GM18951 (cell line): ENCODE results near the gene RNF152.
"Not testable (repeated sequence)": the region's sequence is repeated elsewhere in the genome, so short reads cannot be mapped to it uniquely, and the experiment has no call there.

Experiments used
- POLR2A ChIP-seq: IDR thresholded peaks from 4 replicates; pipeline ENCODE4 v1.6.1; 2011; ENCODE audit warnings: mild to moderate bottlenecking; ENCODE audit not compliant: insufficient read length, insufficient read depth; ENCODE audit errors: extremely low read depth
- in situ Hi-C: fragments of 300-500 bp; cut with MboI; formaldehyde crosslinking; loops from one replicate; pipeline ENCODE4 v1.12.0; 2022; ENCODE audit warnings: low sequenced_read_pairs, mixed read lengths, inconsistent platforms; ENCODE audit not compliant: unreplicated experiment

The RNF152 gene

DNA sequence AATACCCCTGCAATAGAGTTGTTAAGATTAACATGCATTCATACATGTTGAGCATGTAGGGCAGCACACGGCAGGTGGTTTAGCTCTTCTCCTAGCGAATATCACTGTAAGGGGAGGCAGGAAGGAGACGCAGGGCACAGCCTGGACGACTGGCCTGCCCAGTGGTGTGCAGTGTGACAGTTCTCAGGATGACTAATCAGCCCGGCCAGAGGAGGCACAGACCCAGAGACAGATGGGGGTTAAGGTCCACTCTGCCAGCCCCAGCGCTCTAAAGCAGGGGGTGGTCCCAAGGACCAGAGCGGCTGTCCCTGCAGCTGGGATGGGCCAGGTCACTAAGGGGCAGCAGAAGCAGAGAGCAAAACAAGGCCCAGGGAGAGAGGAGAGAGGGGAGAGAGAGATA, 63.7 kb downstream of the RNF152 start:
- in situ Hi-C loops, result no loop called here
- TF ChIP-seq POLR2A, result no peak

DNA sequence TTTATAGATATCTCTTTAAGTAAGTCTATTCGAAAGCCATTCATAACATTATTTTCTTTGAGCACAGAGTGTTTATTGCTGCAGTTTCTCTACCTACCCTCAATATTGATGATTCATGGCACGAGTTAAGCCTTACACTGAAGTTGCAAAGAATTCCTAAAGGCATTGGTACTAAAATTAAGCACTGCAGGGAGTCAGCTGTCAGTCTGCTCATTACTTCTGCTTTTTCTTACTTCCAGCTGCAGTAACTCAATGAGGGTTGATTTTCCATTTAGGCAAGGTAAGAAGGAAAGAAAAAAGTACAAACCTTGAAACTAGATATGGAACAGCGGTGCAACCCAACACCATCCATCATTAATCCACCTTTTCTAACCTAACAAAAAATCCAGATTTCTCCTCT, 65.2 kb downstream of the RNF152 start:
- no peak for TF ChIP-seq POLR2A
- in situ Hi-C loops, result no loop called here

DNA sequence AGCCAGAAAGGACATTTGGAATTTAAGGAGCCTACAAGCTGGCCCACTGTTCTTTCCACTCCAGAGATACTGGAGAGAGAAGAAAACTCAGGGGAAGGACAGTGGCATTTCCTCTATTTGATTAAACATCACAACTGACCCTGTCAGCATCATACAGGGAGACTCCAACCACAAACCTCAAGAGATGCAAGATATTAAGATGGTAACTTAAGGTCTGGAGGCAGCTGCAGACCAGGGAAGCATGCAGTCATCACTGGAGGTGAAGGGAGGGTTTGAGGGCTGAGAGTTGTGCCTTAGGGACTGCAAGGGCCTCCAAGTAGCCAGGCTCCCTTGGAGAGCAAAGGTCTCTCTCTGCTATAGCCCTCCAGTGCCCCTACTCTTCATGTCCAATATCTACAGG, 67.4 kb downstream of the RNF152 start:
- in situ Hi-C loops, result no loop called here
- no peak for TF ChIP-seq POLR2A

- in situ Hi-C loops, result no loop called here
- TF ChIP-seq POLR2A, result no peak
Observed at GRCh38 chr18:61824733-61825363, 68.0 kb downstream of the RNF152 start.

DNA sequence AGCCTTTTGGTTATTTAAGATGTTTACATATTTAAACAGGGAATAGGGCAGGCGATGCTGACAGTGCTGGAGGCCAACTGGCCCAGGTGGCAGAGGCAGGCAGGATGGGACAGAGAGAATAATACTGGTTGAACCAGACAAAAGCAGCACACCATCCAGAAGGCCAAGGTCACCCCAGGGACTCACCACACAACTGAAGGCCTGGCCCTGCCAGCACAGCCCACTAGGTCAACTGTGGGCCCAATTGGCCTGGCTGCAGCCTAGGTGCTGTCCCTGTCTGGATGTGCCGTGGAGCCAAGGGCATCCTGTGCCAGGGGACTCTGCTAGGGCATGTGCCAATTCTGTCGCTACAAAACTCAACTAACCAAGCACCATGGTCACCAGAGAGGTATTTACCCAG, 69.2 kb downstream of the RNF152 start:
- no peak for TF ChIP-seq POLR2A
- in situ Hi-C loops, result no loop called here

- in situ Hi-C loops, result no loop called here
Observed at GRCh38 chr18:61822879-61823278, 69.9 kb downstream of the RNF152 start.

DNA sequence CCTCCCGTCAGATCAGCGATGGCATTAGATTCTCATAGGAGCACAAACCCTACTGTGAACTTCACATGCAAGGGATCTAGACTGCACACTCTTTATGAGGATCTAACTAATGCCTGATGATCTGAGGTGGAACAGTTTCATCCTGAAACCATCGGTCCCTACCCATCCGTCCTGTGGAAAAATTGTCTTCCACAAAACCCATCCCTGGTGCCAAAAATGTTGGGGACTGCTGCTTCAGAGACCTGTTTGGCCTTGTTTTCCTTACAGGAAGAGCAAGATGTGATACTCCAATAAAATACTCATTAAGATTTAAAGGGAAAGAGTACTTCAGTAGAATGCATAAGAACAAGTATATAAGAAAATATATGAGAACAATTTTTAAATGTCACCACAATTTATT, 71.1 kb downstream of the RNF152 start:
- in situ Hi-C loops, result no loop called here
- no peak for TF ChIP-seq POLR2A

More at GRCh38 chr18:61822879-61823278, 69.9 kb downstream of the RNF152 start:
- no peak for TF ChIP-seq POLR2A

- in situ Hi-C loops, result no loop called here
- no peak for TF ChIP-seq POLR2A
Observed at GRCh38 chr18:61820882-61821281, 71.9 kb downstream of the RNF152 start.

GRCh38 chr18:61817086-61817485, 75.7 kb downstream of the RNF152 start:
- in situ Hi-C loops, result no loop called here
- no peak for TF ChIP-seq POLR2A

DNA sequence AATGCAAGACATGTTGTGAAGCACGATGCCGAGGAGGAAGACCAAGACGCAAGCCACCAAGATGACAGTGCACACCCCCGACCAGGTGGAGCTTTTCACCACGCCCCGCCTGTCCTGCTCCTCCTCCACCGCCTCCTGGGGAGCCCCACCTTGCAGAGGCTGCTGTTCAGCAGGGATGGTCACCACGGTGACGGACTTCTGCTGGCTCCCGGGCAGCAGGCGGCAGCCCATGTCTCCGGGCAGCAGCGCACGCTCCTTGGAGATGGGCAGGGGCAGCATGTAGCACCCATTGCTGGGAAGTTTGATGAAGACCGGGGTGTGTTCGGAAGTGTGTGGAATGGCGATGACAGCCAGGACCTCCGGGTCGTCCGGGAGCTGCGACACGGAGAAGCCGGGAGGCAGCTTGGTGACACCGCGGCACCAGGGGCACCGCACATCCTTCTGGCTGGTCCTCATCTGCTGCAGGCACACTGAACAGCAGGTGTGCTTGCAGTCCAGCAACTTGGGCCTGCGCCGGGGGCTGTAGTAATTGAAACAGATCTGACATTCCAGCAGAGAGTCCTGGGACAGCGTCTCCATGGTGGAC, 76.8 kb downstream of the RNF152 start:
- in situ Hi-C loops, result no loop called here
- no peak for TF ChIP-seq POLR2A

GRCh38 chr18:61808286-61808685, 84.5 kb downstream of the RNF152 start:
- TF ChIP-seq POLR2A, result no peak
- in situ Hi-C loops, result no loop called here

DNA sequence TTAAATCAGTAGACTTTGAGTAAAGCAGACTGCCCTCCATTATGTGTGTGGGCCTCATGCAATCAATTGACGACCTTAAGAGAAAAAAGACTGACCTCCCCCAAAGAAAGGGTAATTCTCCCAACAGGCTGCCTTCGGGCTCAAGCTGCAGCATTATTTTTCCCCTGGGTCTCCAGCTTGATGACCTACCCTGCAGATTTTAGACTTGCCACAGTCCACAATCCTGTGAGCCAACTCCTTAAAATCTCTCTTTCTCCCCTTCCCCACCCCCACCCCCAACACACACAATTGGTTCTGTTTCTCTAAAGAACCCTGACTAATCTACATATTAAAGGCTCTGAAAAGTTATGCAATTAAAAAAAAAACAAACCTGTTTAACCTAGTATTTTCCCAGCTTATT, 89.4 kb downstream of the RNF152 start:
- in situ Hi-C loops, result no loop called here
- no peak for TF ChIP-seq POLR2A

DNA sequence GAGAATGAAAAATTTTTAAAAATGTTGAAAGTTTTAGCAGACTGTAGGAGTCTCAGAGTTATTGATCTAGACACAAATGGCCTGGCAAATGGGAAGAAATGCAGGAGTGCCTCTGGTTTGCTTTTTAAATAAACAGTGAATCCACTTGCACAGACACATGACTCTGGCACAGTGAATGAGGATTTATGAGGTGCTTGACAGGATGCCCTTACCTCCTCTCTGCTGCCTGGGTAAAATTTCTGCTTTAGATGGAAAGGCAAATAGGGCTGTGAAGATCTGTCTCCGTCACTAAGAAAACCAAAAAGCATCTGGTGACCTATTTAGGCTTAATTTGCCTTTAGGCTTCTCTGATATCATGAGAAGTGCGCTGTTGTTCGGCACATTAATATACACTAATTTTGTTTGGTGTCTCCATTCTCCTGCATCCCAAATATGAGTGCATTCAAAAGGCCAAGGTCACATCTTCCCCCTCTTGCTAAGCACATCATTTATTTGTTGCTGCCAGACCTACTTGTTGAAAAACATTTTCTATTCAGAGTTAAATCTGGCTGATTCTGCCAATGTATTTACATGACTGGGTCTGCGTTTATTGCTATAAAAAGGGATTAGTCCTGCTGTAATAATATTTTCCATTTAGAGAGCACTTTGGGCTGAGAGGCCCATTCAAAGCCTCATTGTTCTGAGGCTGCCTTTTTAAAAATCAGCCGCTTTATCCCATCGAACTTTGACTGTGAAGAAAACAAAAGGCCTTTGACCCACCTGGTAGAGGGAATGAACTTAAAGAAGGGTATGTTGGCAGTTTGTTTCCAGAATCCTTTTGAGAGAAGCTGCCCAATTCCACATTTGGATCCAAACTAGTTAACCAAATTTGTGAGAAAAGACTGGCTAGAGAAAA, 94.9 kb downstream of the RNF152 start:
- TF ChIP-seq POLR2A, result no peak
- in situ Hi-C loops, result no loop called here

DNA sequence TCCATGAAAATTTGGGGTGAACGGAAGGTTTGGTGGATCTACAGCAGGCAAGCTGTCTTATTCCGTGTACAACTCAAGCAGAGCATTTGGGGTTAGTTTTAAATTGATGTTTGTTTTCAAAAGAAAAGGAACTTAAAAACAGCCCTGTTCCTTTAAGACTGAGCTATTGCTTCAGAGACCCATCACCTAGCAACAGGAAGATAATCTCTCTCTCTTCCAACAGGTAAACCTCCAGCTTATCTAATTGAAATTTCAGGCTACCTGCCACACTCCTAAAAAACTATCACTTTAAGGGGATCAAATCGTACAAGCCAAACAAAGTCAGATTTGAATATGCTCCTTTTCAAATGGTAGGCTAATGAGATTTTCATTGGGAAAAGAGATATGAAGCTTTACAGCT, 101.8 kb downstream of the RNF152 start:
- in situ Hi-C loops, result no loop called here
- TF ChIP-seq POLR2A, result no peak

DNA sequence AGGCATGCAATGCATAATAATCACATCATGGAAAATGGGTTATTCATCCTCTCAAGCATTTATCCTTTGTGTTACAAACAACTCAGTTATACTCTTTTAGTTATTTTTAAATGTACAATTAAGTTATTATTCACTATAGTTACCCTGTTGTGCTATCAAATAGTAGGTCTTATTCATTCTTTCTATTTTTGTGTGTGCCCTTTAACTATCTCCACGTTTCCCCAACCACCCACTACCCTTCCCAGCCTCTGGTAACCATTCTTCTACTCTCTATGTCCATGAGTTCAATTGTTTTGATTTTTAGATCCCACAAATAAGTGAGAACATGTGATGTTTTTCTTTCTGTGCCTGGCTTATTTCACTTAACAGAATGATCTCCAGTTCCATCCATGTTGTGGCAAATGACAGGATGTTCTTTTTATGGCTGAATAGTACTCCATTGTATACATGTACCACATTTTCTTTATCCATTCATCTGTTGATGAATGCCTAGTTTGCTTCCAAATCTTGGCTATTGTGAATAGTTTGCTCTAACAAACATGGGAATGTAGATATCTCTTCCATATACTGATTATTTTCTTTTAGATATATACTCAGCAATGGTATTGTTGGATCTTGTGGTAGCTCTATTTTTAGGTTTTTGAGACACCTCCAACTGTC, 105.7 kb downstream of the RNF152 start:
- in situ Hi-C loops, result not testable (repeated sequence)
